Neural progenitor cell (in vitro differentiated cells): ENCODE measurements around the gene GALNS. TPM values are rescaled to one million over a fixed set of nuclear protein-coding genes. Genes with fewer than 3 reads are reported as not detected.

Experiments used
- DNase-seq: peaks from one replicate; pipeline ENCODE4 v3.0.0-alpha.2; 2016; ENCODE audit warnings: low spot score
- H2AFZ ChIP-seq: fragments of 200-600 bp; sonication (generic); replicated peaks from 2 replicates; pipeline ENCODE4 v1.6.1; 2016; ENCODE audit warnings: antibody characterized with exemption
- H3F3A ChIP-seq: fragments of 200-600 bp; sonication (generic); 2 replicates; pipeline ENCODE4 v1.6.1; 2016; ENCODE audit warnings: antibody characterized with exemption, low read depth
- H3K27ac ChIP-seq: fragments of 200-600 bp; sonication (generic); 2 replicates; pipeline ENCODE4 v1.5.1; 2016; ENCODE audit warnings: mild to moderate bottlenecking
- H3K27me3 ChIP-seq: fragments of 200-600 bp; sonication (generic); 2 replicates; pipeline ENCODE4 v1.6.1; 2016; ENCODE audit warnings: mild to moderate bottlenecking, moderate library complexity
- H3K36me3 ChIP-seq: fragments of 200-600 bp; sonication (generic); 2 replicates; pipeline ENCODE4 v1.5.1; 2016
- H3K4me1 ChIP-seq: fragments of 200-600 bp; sonication (generic); 2 replicates; pipeline ENCODE4 v1.6.1; 2016; ENCODE audit warnings: mixed run types
- H3K4me2 ChIP-seq: fragments of 200-600 bp; sonication (generic); 2 replicates; pipeline ENCODE4 v1.6.1; 2016
- H3K4me3 ChIP-seq: fragments of 200-600 bp; sonication (generic); 2 replicates; pipeline ENCODE4 v1.5.1; 2016
- H3K79me2 ChIP-seq: fragments of 200-600 bp; sonication (generic); 2 replicates; pipeline ENCODE4 v1.6.1; 2016; ENCODE audit warnings: low read depth
- H3K9ac ChIP-seq: fragments of 200-600 bp; sonication (generic); 2 replicates; pipeline ENCODE4 v1.6.1; 2016
- H3K9me3 ChIP-seq: fragments of 200-600 bp; sonication (generic); 2 replicates; pipeline ENCODE4 v1.5.1; 2016; ENCODE audit warnings: low read depth
- H4K20me1 ChIP-seq: fragments of 200-600 bp; sonication (generic); 2 replicates; pipeline ENCODE4 v1.6.1; 2016; ENCODE audit warnings: low read depth
- H3K27ac Mint-ChIP-seq: 3 replicates; pipeline ENCODE4 v1.8.0; 2021; ENCODE audit warnings: mixed read lengths
- H3K27me3 Mint-ChIP-seq: 2 replicates; pipeline ENCODE4 v1.8.0; 2022; ENCODE audit warnings: low read depth, mild to moderate bottlenecking, inconsistent platforms, moderate library complexity, mixed read lengths; ENCODE audit not compliant: insufficient read depth
- H3K36me3 Mint-ChIP-seq: 3 replicates; pipeline ENCODE4 v1.8.0; 2021; ENCODE audit warnings: mixed read lengths
- H3K4me1 Mint-ChIP-seq: 3 replicates; pipeline ENCODE4 v1.8.0; 2021; ENCODE audit warnings: mixed read lengths
- H3K4me3 Mint-ChIP-seq: 3 replicates; pipeline ENCODE4 v1.8.0; 2021; ENCODE audit warnings: mild to moderate bottlenecking, moderate library complexity, mixed read lengths
- H3K9me3 Mint-ChIP-seq: 3 replicates; pipeline ENCODE4 v1.8.0; 2020; ENCODE audit warnings: mixed read lengths
- EZH2 ChIP-seq: fragments of 200-600 bp; sonication (generic); IDR thresholded peaks from 2 replicates; pipeline ENCODE4 v1.6.1; 2017; ENCODE audit warnings: antibody characterized with exemption, mild to moderate bottlenecking, moderate library complexity
- EZH2phosphoT487 ChIP-seq: fragments of 200-600 bp; sonication (generic); IDR thresholded peaks from 2 replicates; pipeline ENCODE4 v1.6.1; 2017; ENCODE audit warnings: antibody characterized with exemption
- total RNA-seq: library from RNA; depleted of rRNA; stranded (reverse); fragments of >200 nt; gene quantifications from 2 replicates; pipeline ENCODE4 v1.2.3, GENCODE V29; 2015; ENCODE audit warnings: low replicate concordance
- TF ChIP-seq, protein P1 (sequence below): fragments of 200-600 bp; sonication (generic); IDR thresholded peaks from 2 replicates; pipeline ENCODE4 v1.5.1; 2017; ENCODE audit warnings: antibody characterized with exemption, mild to moderate bottlenecking

GALNS gene
- total RNA-seq, 1 donor from 2014 or later: 5.0 TPM

GRCh38 chr16:88856122-88856827, 472 bp downstream of the GALNS start:
- TF ChIP-seq EZH2phosphoT487: no peak
- TF ChIP-seq, protein P1, sequence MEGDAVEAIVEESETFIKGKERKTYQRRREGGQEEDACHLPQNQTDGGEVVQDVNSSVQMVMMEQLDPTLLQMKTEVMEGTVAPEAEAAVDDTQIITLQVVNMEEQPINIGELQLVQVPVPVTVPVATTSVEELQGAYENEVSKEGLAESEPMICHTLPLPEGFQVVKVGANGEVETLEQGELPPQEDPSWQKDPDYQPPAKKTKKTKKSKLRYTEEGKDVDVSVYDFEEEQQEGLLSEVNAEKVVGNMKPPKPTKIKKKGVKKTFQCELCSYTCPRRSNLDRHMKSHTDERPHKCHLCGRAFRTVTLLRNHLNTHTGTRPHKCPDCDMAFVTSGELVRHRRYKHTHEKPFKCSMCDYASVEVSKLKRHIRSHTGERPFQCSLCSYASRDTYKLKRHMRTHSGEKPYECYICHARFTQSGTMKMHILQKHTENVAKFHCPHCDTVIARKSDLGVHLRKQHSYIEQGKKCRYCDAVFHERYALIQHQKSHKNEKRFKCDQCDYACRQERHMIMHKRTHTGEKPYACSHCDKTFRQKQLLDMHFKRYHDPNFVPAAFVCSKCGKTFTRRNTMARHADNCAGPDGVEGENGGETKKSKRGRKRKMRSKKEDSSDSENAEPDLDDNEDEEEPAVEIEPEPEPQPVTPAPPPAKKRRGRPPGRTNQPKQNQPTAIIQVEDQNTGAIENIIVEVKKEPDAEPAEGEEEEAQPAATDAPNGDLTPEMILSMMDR: no peak
- no peak for TF ChIP-seq EZH2
- peak overlapping the region; percentile 97 for H3K4me2 ChIP-seq
- peaks cover 4% of the 10 kb centered on the region for H3K4me1 ChIP-seq
- no peak overlapping the region for H2AFZ ChIP-seq
- peaks cover 14% of the 10 kb centered on the region for H4K20me1 ChIP-seq
- H3K79me2 ChIP-seq: peaks cover 14% of the 10 kb centered on the region
- no peaks in the 10 kb centered on the region for H3K27me3 ChIP-seq
- no peak overlapping the region for H3K27ac Mint-ChIP-seq
- H3K36me3 ChIP-seq: no peaks in the 10 kb centered on the region
- peak overlapping the region; percentile 98 for H3K4me3 Mint-ChIP-seq
- H3K9ac ChIP-seq: no peak overlapping the region
- H3K4me3 ChIP-seq: peak overlapping the region; percentile 93
- no peaks in the 10 kb centered on the region for H3K9me3 Mint-ChIP-seq
- peaks cover 24% of the 10 kb centered on the region for H3K4me1 Mint-ChIP-seq
- H3F3A ChIP-seq: peaks cover 4% of the 10 kb centered on the region
- peaks cover 2% of the 10 kb centered on the region for H3K27me3 Mint-ChIP-seq
- H3K9me3 ChIP-seq: no peaks in the 10 kb centered on the region
- DNase-seq: peak; percentile 60
- H3K36me3 Mint-ChIP-seq: peaks cover 5% of the 10 kb centered on the region
- H3K27ac ChIP-seq: no peak overlapping the region

DNA sequence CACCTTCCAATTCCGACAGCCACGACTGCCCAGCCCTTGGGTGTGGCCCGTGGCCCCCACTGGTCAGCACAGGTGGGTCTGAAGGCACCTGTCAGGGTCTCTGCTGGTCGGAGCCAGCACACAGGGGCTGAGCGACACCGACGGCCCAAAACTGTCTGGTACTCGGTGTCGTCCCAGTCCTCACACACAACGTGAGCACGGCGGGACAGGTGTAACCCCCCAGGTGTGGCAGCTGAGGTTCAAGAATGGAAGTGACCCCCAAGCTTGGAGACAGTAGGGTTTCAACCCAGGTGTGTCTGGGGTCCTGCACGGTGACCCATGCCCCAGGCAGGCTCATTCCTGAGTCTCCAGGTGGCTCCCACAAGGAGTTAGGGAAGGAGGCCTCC, 1.0 kb downstream of the GALNS start:
- Mint-ChIP-seq H3K27ac (peak overlapping the region; percentile 42), H3K27me3 (peaks cover 2% of the 10 kb centered on the region), H3K4me1 (peaks cover 24% of the 10 kb centered on the region), H3K36me3 (peaks cover 5% of the 10 kb centered on the region), H3K4me3 (peak overlapping the region; percentile 85), H3K9me3 (no peaks in the 10 kb centered on the region)
- no peak for TF ChIP-seq EZH2phosphoT487
- TF ChIP-seq, protein P1: no peak
- no peak for TF ChIP-seq EZH2
- Histone ChIP-seq H3K9me3 (no peaks in the 10 kb centered on the region), H2AFZ (no peak overlapping the region), H3K4me1 (peaks cover 4% of the 10 kb centered on the region), H3K4me3 (peak overlapping the region; percentile 93), H3K27me3 (no peaks in the 10 kb centered on the region), H3K4me2 (peak overlapping the region; percentile 97), H3K36me3 (no peaks in the 10 kb centered on the region), H4K20me1 (peaks cover 14% of the 10 kb centered on the region), H3K79me2 (peaks cover 14% of the 10 kb centered on the region), H3K9ac (no peak overlapping the region), H3F3A (peaks cover 4% of the 10 kb centered on the region), H3K27ac (no peak overlapping the region)
- DNase-seq: no peak

DNA sequence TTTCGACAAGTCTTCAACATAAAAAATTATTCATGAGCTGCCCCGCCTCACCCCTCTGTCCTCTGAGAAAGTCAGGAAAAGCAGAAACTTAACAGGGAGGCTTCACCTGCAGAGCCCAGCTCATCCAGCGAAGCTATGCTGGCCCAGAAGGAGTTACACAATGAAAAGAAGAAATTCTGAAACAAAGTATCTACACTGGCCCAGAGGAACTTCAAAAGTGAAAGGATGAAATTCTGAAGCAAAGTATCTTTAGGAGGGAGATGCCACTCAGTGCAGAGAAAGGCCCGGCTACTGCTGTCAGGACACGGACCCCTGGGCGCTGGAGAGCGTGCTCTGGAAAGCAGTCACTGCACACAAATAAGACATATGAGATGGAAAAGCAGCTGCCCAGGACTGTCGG, 1.6 kb downstream of the GALNS start:
- Mint-ChIP-seq H3K4me1 (peaks cover 24% of the 10 kb centered on the region), H3K27ac (peak overlapping the region; percentile 44), H3K36me3 (peaks cover 5% of the 10 kb centered on the region), H3K27me3 (peaks cover 2% of the 10 kb centered on the region), H3K9me3 (no peaks in the 10 kb centered on the region), H3K4me3 (peak overlapping the region; percentile 85)
- H2AFZ ChIP-seq: no peak overlapping the region
- no peak overlapping the region for H3K9ac ChIP-seq
- H3K4me2 ChIP-seq: no peak overlapping the region
- H3K9me3 ChIP-seq: no peaks in the 10 kb centered on the region
- DNase-seq: no peak
- TF ChIP-seq, protein P1: no peak
- TF ChIP-seq EZH2: no peak
- TF ChIP-seq EZH2phosphoT487: no peak
- H3K4me1 ChIP-seq: peaks cover 4% of the 10 kb centered on the region
- peaks cover 14% of the 10 kb centered on the region for H4K20me1 ChIP-seq
- no peak overlapping the region for H3K27ac ChIP-seq
- H3K4me3 ChIP-seq: no peak overlapping the region
- H3K79me2 ChIP-seq: peaks cover 14% of the 10 kb centered on the region
- H3K27me3 ChIP-seq: no peaks in the 10 kb centered on the region
- H3F3A ChIP-seq: peaks cover 4% of the 10 kb centered on the region
- H3K36me3 ChIP-seq: no peaks in the 10 kb centered on the region
